ENCODE data around the gene MYO15B. TPM values are rescaled to one million over a fixed set of nuclear protein-coding genes. Genes with fewer than 3 reads are reported as not detected.

Gene MYO15B
- 10 to 100 TPM; 38.4 to 45.0 TPM for total RNA-seq

GRCh38 chr17:75587675-75588595 lies at the start of gene MYO15B:
MYO15B (plus strand) TSS chr17:75587800; CDS start chr17:75588058, 258 bp downstream.
- Mint-ChIP-seq H3K36me3 (no peaks in the 10 kb centered on the region), H3K9me3 (no peaks in the 10 kb centered on the region), H3K27ac (no peak within 1 kb of the TSS)
- DNase-seq (ENCODE audit: low spot score in 2 of 2) (peak; percentile 61 to 74), ATAC-seq (peak; percentile 34 to 54)

- Mint-ChIP-seq H3K9me3 (no peaks in the 10 kb centered on the region), H3K27ac (peak overlapping the region in 1 of 2 donors; percentile 7), H3K36me3 (no peaks in the 10 kb centered on the region)
- DNase-seq (ENCODE audit: low spot score in 2 of 2) = no peak
- ATAC-seq = no peak
Measured at GRCh38 chr17:75539967-75540729, 47.5 kb upstream of the MYO15B start.

GRCh38 chr17:75540923-75541503 lies 46.6 kb upstream of the MYO15B start:
- Mint-ChIP-seq H3K27ac (peak overlapping the region in 1 of 2 donors; percentile 7), H3K36me3 (no peaks in the 10 kb centered on the region), H3K9me3 (no peaks in the 10 kb centered on the region)
- ATAC-seq (no peak), DNase-seq (ENCODE audit: low spot score in 2 of 2) (no peak)

DNA sequence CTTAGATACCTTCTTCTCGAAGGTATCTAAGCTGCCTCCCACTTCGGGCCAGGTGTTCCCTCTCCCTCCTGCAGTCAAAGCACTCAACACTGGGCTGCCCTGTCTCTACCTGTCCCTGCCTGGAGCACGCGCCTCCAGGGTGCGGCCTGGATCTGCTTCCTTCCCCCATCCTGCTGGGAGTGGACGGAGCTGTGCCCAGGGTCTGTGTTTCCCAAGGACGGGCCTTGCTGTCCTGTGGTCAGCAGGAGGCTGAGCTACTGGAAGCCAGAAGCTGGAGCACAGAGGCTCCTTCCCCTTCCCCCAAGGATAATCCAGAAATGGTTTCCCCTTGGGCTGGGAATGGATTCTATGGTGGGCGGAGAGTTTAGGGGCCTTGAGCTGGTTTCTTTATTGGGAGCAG lies 45.4 kb upstream of the MYO15B start:
- no peak for DNase-seq (ENCODE audit: low spot score in 2 of 2)
- ATAC-seq = no peak
- Mint-ChIP-seq H3K9me3 (no peaks in the 10 kb centered on the region), H3K36me3 (no peaks in the 10 kb centered on the region), H3K27ac (no peak overlapping the region)

- Mint-ChIP-seq H3K27ac (no peak overlapping the region), H3K36me3 (no peaks in the 10 kb centered on the region), H3K9me3 (no peaks in the 10 kb centered on the region)
- ATAC-seq (no peak), DNase-seq (ENCODE audit: low spot score in 2 of 2) (no peak)
Measured at GRCh38 chr17:75542728-75543336, 44.8 kb upstream of the MYO15B start.

DNA sequence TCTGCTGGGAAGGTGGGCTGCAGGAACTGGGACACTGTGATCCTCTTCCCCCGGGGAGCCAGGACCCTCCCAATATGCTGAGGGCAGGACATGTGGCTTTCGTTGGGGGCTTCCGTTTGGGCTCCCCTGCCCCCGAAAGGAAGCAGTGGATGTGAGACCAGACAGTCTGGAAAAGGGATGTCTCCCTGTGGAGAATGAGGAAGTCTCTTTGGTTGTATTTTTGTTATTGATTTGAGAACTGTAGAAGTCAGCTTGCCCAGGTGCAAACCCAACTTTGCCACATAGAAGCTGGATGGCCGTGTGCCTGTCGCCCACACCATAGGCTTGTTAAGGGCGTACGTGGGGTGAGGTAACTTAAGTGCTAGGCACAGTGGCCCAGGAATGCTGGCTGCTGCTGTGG lies 43.4 kb upstream of the MYO15B start:
- DNase-seq (ENCODE audit: low spot score in 2 of 2) (no peak), ATAC-seq (no peak)
- no peaks in the 10 kb centered on the region for H3K9me3 Mint-ChIP-seq
- no peak overlapping the region for H3K27ac Mint-ChIP-seq
- no peaks in the 10 kb centered on the region for H3K36me3 Mint-ChIP-seq

DNA sequence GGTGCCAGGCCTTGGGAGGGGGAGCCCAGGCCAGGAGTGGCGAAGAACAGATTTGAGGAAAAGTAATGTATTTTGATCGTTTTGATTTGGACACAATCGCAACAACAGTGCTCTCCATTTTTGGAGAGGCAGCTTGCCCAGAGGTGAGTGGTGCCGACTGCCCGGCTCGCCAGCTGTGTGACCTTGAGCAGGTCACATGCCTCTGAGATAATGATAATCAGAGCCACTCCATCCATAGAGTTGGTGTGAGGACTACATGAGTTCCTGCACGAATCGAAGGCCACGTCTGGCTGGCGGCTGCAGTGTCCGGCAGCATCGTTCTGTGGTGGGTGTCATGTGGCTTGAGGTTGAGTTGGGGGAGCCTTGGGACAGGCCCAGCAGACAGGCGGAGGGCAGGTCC lies 41.4 kb upstream of the MYO15B start:
- Mint-ChIP-seq H3K9me3 (no peaks in the 10 kb centered on the region), H3K36me3 (no peaks in the 10 kb centered on the region), H3K27ac (no peak overlapping the region)
- ATAC-seq (no peak), DNase-seq (ENCODE audit: low spot score in 2 of 2) (no peak)

- no peaks in the 10 kb centered on the region for H3K36me3 Mint-ChIP-seq
- no peaks in the 10 kb centered on the region for H3K9me3 Mint-ChIP-seq
- DNase-seq (ENCODE audit: low spot score in 2 of 2) (no peak), ATAC-seq (no peak)
- H3K27ac Mint-ChIP-seq = no peak overlapping the region
Measured at GRCh38 chr17:75547091-75547490, 40.5 kb upstream of the MYO15B start.

- no peak for ATAC-seq
- H3K9me3 Mint-ChIP-seq = no peaks in the 10 kb centered on the region
- no peak overlapping the region for H3K27ac Mint-ChIP-seq
- no peaks in the 10 kb centered on the region for H3K36me3 Mint-ChIP-seq
- DNase-seq (ENCODE audit: low spot score in 2 of 2) = no peak
Measured at GRCh38 chr17:75548813-75549212, 38.8 kb upstream of the MYO15B start.

DNA sequence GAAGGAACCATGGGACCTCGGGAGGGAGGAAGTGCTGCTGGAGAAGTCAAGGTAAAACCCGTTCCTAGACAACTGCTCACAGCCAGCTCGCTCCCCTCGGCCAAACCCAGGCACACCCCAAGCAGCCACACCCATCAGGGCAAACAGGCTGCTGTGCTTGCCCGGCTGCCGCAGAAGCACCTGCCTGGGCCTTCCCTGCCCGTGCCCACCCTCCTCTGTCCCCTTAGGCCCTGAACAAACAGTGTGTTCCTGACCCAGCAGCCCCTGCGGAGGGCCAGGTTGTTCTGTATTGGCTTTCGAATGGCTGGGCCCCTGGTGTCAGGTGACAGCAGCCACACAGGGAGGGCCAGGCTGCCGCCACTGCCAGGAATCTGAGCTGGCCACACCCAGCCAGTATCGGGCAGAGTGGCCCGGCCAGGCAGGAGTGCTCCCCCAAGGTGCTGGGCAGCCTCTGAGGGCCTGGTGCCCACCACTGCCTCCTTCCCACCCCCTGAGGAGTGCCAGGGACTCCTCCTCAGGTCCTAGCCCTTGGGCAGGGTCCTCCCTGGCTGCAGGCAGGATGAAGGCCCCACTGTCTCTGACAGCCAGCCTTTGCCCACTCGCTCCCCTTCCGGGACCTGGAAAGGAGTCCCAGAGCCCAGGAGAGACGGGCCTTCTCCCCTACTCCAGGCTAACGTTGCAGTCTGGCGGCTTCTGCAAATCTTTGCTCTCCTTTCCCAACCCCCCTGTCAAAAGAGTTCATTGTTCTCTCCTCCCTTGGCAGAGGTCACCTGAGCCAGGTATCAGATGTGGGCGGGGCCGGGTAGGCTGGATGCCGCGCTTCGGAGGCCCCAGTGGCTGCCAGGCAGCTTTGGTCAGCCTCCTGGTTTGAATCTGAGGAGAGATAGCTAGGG lies 38.1 kb upstream of the MYO15B start:
- DNase-seq (ENCODE audit: low spot score in 2 of 2) = no peak
- Mint-ChIP-seq H3K9me3 (no peaks in the 10 kb centered on the region), H3K27ac (no peak overlapping the region), H3K36me3 (no peaks in the 10 kb centered on the region)
- ATAC-seq = no peak

DNA sequence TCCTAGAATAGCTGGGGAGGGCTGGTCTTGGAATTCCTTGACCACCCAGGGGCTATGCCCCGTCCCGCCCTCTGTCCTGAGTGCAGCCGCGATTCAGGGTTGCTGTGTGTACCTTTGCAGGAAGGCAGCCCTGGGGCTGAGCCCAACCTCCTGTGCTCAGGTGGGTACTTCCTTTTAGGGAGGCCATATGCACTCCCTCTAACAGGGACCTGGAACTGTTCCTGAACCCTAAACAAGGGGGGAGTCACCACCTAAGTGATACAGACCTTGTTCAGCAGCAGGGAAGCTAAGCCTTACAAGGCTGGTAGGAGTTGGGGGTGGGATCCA lies 37.5 kb upstream of the MYO15B start:
- Mint-ChIP-seq H3K9me3 (no peaks in the 10 kb centered on the region), H3K27ac (no peak overlapping the region), H3K36me3 (no peaks in the 10 kb centered on the region)
- ATAC-seq = no peak
- no peak for DNase-seq (ENCODE audit: low spot score in 2 of 2)

DNA sequence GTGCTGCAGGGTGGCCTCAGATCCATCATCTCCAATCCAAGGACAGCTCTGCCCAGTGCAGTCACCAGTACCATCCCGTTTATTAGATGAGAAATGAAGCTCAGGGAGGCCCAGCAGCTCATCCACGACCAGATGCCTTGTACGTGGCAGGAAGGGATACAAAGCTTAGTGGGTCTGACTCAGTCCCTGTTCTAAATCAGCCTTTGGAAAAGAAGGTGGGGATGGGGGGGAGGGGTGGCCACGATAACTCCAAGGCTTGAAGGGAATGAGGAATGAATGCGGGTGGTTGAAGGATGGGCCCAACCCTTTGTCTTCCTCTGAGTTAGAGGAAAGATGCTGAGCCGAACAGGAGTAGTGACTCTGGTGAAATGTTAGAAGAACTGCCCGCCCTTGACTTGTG lies 36.3 kb upstream of the MYO15B start:
- ATAC-seq (no peak), DNase-seq (ENCODE audit: low spot score in 2 of 2) (no peak)
- H3K9me3 Mint-ChIP-seq = no peaks in the 10 kb centered on the region
- peak overlapping the region in 1 of 2 donors; percentile 39 for H3K27ac Mint-ChIP-seq
- H3K36me3 Mint-ChIP-seq = no peaks in the 10 kb centered on the region

DNA sequence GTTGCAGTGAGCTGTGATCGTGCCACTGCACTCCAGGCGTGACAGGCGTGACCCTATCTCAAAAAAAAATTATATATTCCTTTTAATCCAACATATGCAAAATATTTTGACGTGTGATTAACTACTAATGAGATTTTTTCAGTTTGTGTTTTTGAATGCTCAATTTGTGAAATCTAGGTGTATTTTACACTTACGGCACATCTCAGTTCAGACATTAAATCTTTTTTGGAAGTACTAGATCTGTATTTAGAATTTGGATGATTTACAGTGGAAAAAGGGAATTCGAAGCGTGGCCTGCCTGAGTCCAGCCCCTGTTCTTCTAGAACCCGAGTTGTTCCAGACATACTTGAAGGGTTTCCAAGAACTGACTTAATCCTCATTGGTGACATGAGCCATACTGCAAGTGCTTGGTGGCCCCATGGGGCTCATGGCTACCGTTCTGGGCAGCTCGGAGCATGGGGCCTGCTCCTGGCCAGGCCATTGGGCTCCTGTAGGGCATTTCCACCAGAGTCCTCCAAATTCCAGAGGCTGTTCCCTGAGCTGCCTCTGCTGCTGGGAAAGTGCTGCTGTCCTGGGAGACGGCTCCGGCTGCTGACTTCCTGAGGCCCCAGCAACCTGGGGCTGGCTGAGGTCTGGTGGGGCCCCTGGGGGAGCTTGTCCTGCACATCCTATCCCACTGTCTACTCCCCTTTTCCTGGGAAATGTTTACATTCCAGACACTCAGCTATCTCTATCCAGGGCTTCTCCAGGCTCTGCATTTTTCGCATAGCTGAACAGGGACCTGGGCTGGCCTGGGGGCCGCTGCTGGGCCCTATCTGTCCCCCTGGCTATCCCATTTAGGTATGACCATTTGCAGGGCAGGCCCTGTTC lies 34.9 kb upstream of the MYO15B start:
- Mint-ChIP-seq H3K9me3 (no peaks in the 10 kb centered on the region), H3K27ac (no peak overlapping the region), H3K36me3 (no peaks in the 10 kb centered on the region)
- DNase-seq (ENCODE audit: low spot score in 2 of 2) (no peak), ATAC-seq (no peak)

- Mint-ChIP-seq H3K9me3 (no peaks in the 10 kb centered on the region), H3K36me3 (no peaks in the 10 kb centered on the region), H3K27ac (no peak overlapping the region)
- ATAC-seq (no peak), DNase-seq (ENCODE audit: low spot score in 2 of 2) (no peak)
Measured at GRCh38 chr17:75553295-75554110, 34.1 kb upstream of the MYO15B start.

All from activated naive CD4-positive, alpha-beta T cell treated with anti-CD3 and anti-CD28 coated beads, Interleukin-2, amount 50 U/mL, for 72 hours (primary cell).